GM13976 (cell line): ENCODE measurements around the gene PTHLH.

ENCODE experiments used
- DNase-seq: peaks from one replicate; pipeline ENCODE4 v3.0.0; 2012; ENCODE audit warnings: low spot score
- in situ Hi-C: fragments of 300-500 bp; cut with MboI; formaldehyde crosslinking; loops from one replicate; pipeline ENCODE4 v1.12.0; 2022; ENCODE audit warnings: low sequenced_read_pairs, mixed read lengths, inconsistent platforms; ENCODE audit not compliant: unreplicated experiment
- TF ChIP-seq, protein P1 (sequence below): IDR thresholded peaks from 2 replicates; pipeline ENCODE4 v1.5.1; 2012; ENCODE audit warnings: borderline replicate concordance, mild to moderate bottlenecking; ENCODE audit not compliant: insufficient read depth; ENCODE audit errors: extremely low read depth, missing control alignments, control extremely low read depth

The PTHLH gene

DNA sequence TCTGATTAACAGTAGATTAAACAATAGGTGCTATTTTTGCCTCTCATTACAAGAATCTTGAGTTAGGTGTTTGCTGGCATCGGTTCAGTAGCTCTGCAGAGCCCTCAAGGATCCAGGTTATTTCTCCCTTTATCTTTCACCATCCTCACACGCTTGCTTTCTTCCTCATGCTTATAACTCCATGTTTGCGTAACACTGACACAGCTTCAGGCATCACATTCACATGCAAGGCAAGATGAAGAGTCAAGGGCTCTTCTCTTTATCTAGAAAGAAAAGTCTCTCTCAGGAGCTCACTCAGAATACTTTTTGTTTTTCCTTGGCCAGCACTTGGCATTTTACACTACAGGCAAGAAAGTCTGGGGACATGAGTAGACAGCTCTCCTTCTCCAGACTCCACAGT lies 24.2 kb upstream of the PTHLH start:
- TF ChIP-seq, protein P1, sequence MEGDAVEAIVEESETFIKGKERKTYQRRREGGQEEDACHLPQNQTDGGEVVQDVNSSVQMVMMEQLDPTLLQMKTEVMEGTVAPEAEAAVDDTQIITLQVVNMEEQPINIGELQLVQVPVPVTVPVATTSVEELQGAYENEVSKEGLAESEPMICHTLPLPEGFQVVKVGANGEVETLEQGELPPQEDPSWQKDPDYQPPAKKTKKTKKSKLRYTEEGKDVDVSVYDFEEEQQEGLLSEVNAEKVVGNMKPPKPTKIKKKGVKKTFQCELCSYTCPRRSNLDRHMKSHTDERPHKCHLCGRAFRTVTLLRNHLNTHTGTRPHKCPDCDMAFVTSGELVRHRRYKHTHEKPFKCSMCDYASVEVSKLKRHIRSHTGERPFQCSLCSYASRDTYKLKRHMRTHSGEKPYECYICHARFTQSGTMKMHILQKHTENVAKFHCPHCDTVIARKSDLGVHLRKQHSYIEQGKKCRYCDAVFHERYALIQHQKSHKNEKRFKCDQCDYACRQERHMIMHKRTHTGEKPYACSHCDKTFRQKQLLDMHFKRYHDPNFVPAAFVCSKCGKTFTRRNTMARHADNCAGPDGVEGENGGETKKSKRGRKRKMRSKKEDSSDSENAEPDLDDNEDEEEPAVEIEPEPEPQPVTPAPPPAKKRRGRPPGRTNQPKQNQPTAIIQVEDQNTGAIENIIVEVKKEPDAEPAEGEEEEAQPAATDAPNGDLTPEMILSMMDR, result no peak
- in situ Hi-C loops, result no loop called here
- DNase-seq, result no peak

DNA sequence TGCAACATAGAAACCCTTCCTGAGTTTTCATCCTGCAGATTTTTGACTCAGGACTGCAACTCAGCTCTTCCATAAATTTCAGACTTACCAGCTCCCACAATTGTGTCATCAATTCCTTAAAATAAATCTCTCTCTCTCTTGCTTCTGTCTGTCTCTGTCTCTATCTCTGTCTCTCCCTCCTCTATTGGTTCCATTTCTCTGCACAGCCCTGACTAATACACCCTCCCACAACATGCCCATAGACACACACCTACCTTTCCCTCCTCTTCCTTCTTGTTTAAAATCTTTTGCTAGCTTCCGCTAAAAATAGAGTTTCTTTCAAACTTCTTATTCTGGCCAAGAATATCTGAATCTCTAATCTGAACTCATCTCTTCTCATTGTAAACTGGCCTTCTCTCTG lies 22.9 kb upstream of the PTHLH start:
- in situ Hi-C loops, result no loop called here
- TF ChIP-seq, protein P1, result no peak
- no peak for DNase-seq

DNA sequence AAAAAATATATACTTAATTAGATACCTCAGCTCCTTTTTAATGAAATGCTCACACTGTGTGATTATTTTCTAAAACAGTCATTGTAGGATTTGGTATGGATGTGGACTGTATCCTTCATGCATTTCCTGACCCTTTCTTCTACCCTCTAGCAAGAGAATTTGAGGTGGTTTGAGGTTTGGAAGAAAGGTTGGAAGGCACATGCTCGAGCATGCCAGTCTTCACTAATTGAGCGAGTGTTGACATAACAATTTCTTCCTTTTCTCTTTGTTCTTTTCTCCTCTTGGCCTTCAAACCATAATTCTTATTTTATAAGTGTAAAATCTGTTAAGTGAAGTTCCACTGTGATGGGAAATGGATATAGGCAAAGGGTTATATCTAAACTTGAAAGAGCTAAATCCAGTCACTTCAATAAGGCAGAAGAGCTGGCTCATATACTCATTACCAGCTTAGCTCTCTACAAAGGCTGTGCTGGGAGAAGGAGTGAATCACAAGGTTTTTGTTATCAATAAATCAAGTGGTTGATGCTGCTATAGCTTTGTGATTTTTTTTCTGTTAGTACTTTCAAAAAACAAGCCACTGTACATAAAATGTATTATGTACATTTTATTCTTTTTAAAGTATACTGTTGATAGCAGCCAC lies 16.2 kb upstream of the PTHLH start:
- in situ Hi-C loops, result no loop called here
- DNase-seq, result no peak
- TF ChIP-seq, protein P1, result no peak

DNA sequence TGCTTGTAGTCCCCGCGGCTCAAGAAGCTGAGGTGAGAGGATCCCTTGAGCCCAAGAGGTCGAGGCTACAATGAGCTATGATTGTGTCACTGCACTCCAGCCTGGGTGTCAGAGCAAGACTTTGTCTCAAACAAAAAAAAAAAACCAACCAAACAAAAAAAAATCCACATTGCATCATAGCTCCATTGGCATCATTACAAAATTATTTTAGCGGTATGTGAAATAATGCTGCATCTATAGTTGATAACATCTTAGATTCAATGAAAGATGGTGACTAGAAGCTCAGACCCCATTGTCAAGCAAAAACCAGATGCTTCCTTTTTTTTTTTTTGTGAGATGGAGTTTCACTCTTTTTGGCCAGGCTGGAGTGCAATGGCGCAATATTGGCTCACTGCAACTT lies 14.8 kb upstream of the PTHLH start:
- in situ Hi-C loops, result no loop called here

DNA sequence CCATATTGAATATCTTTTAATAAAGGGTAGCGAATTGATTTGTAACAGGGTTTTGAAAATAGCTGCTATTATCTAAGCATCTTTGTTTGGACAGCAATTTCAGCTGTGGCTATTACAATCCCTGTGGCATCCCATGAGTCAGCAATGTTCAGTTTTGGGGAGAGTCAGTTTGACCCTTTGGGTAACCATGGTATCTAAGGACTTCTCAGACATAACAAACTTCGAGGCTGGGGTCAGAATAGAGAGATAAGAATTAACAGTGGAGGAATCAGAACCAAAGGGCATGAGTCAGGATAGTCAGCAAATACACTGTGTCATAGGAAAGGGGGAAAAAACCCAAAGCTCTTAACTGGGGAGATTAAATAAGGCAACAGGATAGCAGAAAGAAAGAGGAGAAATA lies 11.7 kb upstream of the PTHLH start:
- in situ Hi-C loops, result no loop called here
- DNase-seq, result no peak
- TF ChIP-seq, protein P1, result no peak

More for the DNA sequence above, 14.8 kb upstream of the PTHLH start:
- DNase-seq, result no peak
- TF ChIP-seq, protein P1, result no peak

DNA sequence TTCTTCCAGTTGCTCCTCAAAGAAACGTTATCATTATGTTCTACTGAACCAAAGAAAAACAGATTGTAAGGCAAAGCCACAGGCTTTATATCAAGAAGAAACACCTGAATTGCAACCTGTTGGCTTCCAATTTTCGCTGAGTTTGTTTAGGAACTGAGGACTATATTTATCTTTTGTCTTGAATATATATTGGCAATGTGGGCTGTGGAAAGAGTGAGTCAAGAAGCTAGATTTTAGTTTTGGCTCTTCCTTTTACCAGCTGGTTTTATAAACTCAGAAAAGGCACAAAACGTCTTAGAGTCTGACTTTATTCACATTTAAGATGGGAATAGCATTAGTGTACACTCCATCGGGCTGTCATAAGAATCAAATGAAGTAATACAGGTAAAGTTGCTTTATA lies 10.4 kb upstream of the PTHLH start:
- in situ Hi-C loops, result no loop called here
- TF ChIP-seq, protein P1, result no peak

More for the DNA sequence above, 10.4 kb upstream of the PTHLH start:
- DNase-seq, result no peak
